Midbrain (tissue), 1 donor: ENCODE results near the gene NUDCD2.
"Not testable (repeated sequence)": the region's sequence is repeated elsewhere in the genome, so short reads cannot be mapped to it uniquely, and the experiment has no call there.

Experiments
- DNase-seq: peaks from one replicate; lab custom pipeline; 2025; lab: John Stamatoyannopoulos, UW

Gene NUDCD2

GRCh38 chr5:163467682-163468081, 7.8 kb upstream of the NUDCD2 start:
- no peak for DNase-seq

- DNase-seq: no peak
Observed at GRCh38 chr5:163463063-163463435, 3.1 kb upstream of the NUDCD2 start.

- no peak for DNase-seq
Observed at GRCh38 chr5:163460562-163461171, 765 bp upstream of the NUDCD2 start, which contains the start of gene HMMR. HMMR (plus strand) TSS chr5:163460632; CDS start chr5:163460693, 61 bp downstream.

GRCh38 chr5:163459462-163459818, 462 bp downstream of the NUDCD2 start:
- no peak for DNase-seq

GRCh38 chr5:163458778-163459385, 1.0 kb downstream of the NUDCD2 start:
- no peak for DNase-seq

- no peak for DNase-seq
Observed at GRCh38 chr5:163456840-163457239, 3.1 kb downstream of the NUDCD2 start.

- no peak for DNase-seq
Observed at GRCh38 chr5:163456029-163456589, 3.8 kb downstream of the NUDCD2 start.

GRCh38 chr5:163455406-163455805, 4.5 kb downstream of the NUDCD2 start:
- DNase-seq: not testable (repeated sequence)

GRCh38 chr5:163453705-163454104, 6.2 kb downstream of the NUDCD2 start:
- no peak for DNase-seq

- no peak for DNase-seq
Observed at GRCh38 chr5:163451489-163451888, 8.4 kb downstream of the NUDCD2 start.

- DNase-seq: no peak
Observed at GRCh38 chr5:163448491-163448890, 11.4 kb downstream of the NUDCD2 start.

GRCh38 chr5:163447875-163448274, 12.0 kb downstream of the NUDCD2 start:
- DNase-seq: no peak

- DNase-seq: no peak
Observed at GRCh38 chr5:163447191-163447590, 12.7 kb downstream of the NUDCD2 start.

GRCh38 chr5:163445345-163445744, 14.6 kb downstream of the NUDCD2 start:
- DNase-seq: no peak

- DNase-seq: no peak
Observed at GRCh38 chr5:163444526-163444925, 15.4 kb downstream of the NUDCD2 start.

- DNase-seq: no peak
Observed at GRCh38 chr5:163440954-163441353, 18.9 kb downstream of the NUDCD2 start.

GRCh38 chr5:163439092-163439425, 20.8 kb downstream of the NUDCD2 start:
- DNase-seq: no peak

GRCh38 chr5:163437309-163438182, 22.4 kb downstream of the NUDCD2 start, which contains the start of gene CCNG1:
CCNG1 (plus strand) TSS chr5:163437595; CDS start chr5:163439257, 1,662 bp downstream.
- DNase-seq: peak; percentile 97

- DNase-seq: no peak
Observed at GRCh38 chr5:163437011-163437308, 22.9 kb downstream of the NUDCD2 start.

- DNase-seq: no peak
Observed at GRCh38 chr5:163436515-163436914, 23.4 kb downstream of the NUDCD2 start.

GRCh38 chr5:163434401-163434866, 25.5 kb downstream of the NUDCD2 start:
- no peak for DNase-seq

GRCh38 chr5:163433271-163433670, 26.6 kb downstream of the NUDCD2 start:
- DNase-seq: no peak

- DNase-seq: no peak
Observed at GRCh38 chr5:163432544-163432943, 27.4 kb downstream of the NUDCD2 start.
